ENCODE results near the gene SLCO2A1.

The SLCO2A1 gene

DNA sequence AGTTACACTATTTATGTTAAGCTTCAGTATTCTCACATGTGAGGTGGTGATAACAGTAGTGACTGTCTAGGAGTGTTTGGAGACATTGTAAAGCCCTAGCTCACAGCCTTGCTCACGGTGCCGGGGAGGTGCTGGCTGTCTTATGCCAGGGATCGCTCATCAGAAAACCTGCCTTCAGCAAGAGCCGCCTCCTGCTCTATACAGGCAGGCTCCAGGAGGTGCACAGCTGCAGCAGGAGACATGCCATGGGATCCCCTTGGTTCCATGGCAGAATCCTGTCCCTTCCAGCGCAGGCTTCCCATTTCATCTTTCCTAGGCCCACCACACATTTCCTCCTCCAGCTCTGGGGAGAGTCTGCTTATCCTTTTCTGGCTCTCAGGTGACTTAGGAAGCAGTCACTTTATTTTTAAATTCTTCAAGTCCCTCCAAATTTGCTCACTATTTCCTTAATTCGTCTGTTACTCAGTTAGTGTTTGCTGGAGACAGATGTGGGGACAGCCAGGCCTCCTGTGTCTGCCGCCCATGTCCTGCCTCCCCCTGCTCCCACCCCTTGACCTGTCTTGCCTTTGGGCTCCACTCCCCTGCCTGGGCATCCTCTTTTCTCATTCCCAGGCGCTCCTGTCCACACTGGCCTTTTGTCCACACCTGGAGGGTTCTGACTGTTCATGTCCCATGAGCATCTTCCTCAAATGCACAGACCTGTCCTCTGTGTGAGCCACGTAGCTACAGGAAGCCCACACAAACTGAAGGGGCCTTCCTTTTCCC, 31.7 kb downstream of the SLCO2A1 start:
- DNase-seq: no peak

DNA sequence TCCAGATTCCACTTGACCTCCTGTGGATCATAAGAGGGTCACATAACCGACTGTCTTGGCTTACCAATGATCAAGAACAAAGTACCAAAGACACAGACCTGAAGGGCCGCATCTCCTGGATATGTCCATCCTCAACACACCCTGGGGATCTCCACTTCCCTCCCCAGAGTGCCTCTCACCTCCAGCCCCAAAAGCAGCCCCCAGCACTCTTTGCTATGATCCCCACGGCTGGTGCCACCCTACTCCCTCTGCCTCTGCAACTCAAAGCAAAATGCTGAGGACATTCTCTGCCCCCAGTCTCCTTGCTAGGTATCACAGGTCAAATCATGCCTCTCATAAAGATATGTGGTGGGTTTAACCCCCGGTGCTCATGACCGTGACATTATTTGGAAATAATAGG, 32.7 kb downstream of the SLCO2A1 start:
- DNase-seq: no peak

DNA sequence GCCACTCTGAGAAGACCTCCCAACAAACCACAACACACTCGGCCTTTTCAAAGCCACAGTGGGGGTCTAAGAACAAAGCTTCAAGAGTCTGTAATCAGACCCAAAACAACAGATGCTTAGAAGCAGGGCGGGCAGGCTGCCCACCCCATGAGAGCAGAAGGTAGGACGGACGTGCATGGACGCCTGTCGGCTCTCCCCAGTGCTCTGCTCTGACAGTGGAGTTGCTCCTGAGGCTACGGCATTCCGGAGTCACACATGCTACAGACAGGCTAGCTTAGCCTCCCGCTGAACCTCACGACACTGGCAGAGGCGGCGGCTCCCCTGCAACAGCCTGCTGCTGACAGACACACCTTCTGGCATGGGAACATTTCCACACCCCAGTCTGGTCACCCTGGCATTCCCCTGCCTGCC, 33.5 kb downstream of the SLCO2A1 start:
- no peak for DNase-seq

DNA sequence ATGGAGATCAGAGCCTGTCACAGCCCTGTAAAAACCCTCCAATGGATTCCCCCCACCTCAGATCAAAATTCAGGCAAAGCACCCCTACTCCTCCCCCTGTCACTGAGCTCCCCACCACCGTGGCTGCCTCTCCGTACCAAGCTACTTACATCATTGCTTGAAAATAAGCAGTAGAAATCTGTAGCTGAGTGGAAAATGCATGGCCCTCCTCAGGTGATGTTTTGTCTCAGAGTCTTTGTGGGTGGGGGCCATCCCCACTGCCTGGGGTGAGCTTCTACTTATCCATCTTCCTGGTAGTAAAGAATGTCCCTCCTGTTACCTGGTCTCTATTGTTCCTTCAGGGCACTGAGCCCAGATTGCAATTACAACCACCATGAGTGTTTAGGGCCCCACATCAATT, 34.5 kb downstream of the SLCO2A1 start:
- no peak for DNase-seq

DNA sequence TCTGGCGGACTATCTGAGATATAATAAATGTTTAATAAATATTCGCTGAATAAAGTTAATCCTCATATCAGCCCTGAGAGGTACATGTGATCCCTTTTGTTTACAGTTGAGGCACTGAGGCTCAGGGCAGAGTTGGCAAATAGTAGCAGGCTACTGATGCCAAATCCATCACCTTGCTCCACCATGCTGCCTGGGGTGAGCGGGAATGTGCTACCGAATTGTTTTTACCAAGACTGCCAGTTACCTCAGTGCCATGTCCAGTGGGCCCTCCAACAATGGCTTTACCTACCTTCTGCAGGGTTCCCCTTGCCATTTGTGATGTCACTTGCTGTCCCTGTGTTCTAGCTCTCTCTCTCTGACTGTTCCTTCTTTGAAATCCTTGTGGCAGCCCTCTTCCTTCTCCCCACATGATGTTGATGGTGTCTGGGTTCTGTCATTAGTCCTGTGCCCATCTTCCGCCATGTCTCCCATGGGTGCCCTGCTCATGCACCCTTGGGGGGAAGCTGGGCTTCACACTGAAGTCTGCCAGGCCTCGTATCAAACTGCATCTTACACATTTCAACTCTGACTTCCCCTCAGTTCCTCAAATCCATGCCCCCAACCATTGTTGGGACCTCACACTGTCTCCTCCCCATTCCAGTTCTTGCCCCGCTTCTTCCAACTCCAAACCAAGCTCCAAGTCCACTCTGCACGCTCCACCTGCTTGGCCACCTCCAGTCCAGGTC, 35.4 kb downstream of the SLCO2A1 start:
- DNase-seq: no peak

DNA sequence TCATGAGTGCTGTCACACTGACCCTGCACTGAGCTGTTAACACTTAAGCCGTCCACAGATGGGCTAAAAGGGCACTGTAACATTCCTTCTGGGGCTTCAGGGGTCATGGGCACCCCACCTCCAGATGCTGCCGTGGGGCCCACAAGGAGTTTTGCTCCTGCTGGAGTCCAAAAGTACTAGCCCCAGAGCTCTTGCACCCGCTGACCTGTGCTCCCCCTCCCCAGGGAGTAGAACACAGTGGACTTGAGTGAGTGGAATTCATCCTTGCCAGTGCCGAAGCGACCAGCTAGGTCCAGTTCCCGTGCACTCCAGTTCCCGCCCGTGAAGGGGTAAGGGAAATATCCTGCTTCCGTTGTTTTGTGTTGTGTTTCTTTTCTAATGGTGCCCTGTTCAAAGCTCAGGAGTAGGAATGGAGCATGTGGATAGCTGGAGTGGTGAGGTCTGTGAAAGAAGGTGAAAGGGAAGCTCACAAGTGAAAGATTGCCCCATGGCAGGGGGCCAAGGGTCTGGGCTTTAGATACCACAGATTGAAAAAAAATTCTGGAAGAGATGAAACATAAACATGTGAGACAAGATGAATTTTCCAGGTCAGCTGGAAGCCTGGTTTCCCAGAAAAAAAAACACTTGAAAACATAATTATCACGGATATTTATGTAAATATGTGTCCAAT, 36.6 kb downstream of the SLCO2A1 start:
- DNase-seq: no peak

DNA sequence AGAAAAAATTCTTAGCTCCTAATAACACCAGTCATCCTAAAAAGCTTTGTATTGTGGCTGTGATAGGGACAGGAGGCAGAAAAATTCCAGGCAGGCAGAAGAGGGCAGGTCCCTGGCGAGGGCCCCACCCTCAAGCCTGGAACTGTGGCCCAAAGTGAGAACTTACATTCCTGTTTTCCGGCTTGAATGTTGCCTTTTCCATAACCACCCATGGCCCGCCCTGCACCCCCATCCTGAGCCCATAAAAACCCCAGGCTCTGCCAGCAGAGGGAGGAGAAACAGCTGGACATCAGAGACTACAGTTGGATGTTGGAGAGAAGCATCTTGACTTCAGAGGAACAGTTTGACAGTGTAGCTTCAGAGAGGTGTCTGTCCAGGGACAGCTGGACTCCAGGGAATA, 37.3 kb downstream of the SLCO2A1 start:
- no peak for DNase-seq

DNA sequence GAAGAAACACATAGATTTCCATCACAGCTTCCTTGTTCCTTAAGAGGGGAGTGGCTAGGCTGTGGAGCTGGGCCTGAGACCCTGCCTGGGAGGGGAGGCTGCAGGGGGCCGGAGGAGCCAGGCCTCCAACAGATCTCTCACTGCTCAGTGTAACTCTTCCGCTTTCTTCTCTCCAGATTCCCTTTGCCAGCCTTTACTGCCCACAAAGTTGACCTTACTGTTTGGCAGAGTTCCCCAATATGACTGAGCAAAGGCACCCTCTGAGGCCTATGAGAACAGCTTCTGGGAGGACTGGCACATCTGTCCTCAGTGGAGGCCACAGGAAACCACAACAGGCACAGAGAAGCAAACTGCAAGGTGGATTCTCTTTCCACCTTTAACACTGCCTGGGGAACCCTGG, 38.1 kb downstream of the SLCO2A1 start:
- DNase-seq: no peak

DNA sequence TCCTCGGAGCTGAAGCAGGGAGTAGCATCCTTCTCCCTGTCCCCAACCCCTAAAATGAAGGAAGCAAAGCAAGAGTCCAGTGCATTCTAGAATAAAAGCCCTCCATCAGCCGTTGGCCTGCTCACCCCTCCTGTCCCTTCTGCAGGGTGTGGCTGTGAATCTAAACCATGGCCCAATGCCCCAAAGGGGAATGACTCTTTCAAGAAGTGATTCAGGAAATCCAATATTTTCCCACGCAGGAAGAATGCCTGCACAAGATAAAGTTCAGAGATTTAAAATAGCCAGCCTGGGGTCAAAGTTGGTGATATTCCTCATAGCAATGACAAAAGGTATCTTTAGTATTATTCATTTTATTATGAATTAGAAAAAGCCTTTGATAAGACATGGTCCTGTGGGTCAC, 38.5 kb downstream of the SLCO2A1 start:
- DNase-seq: no peak

DNA sequence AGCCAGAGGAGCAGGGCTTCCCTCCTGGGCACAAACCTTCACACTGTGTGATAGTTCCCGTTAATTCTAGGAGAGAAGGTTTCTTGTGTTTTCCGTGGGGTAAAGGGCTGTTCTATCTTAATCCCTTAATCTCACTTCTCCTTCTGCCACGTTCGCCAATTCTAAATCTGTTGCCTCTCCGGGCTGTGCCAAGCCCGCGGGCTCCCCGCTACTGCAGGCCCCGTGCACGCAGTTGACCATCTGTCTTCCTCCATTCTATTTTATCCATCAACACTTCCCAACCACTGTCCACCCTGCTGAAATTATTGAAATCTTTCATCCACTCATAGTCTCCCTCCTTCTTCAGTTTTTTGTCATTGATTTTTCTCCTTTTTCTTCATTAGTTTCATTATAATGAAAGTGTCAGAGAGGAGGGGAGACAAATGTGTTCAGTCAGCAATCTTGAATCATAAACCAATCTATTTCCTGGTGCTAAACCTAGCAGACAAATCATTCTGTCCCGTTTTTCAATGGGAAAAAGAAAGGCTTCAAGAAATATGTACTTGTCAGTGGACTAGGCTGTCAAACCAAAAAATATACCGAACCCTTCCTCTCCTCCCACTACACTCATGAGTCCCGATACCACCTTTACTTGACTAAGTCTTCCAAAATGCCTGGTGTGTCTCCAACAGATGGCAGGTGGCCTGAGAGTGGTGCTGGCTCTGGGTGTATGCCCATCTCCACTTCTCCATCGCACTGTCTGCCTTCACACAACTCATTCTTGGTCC, 39.6 kb downstream of the SLCO2A1 start:
- no peak for DNase-seq

DNA sequence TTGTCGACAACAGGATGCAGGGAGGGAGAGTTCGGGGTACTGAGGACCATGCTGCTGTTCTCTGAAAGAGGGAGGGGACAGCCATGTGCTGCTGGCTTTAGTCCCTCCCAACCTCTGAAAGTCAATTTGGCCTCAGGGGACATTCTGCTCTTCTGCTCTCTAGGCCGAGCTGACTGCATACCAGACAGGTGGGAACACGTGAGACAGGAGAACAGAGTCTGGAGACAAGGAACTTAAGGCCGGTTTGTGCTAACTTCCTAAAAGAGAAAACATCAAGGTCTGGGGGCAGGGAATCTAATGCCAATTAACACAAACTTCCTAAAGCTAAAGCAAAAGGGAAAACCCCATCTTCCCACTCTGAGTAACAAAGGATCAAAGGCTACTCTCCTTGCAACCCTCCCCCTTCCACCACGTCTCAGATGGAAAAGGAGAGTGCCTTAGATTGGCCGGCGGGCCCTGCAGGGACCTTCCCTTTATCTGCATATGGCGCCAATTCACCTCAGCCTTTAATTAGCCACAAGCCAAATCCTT, 41.0 kb downstream of the SLCO2A1 start:
- no peak for DNase-seq

DNA sequence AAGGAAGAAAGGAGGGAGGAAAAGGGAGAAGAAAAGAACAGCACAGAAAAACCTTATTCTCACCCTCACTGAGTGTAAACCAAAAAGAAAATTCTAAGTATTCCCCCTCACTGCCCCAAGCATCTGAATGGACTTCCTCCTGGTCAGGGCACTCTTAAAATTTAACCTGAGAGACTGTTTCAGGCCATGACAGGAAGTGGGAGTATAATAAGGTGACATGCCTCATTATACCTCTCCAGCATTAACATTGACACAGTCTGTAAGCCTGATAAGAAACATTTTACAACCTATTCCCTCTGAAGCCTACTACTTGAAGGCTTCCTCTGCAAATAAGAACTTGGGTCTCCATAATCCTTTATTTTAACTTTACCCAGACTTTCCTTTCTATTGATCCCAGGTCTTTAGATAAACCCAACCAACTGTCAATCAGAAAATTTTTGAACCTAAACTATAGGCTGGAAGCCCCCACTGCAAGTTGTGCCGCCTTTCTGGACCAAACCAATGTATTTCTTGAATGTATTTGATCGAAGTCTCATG, 41.7 kb downstream of the SLCO2A1 start:
- DNase-seq: no peak

DNA sequence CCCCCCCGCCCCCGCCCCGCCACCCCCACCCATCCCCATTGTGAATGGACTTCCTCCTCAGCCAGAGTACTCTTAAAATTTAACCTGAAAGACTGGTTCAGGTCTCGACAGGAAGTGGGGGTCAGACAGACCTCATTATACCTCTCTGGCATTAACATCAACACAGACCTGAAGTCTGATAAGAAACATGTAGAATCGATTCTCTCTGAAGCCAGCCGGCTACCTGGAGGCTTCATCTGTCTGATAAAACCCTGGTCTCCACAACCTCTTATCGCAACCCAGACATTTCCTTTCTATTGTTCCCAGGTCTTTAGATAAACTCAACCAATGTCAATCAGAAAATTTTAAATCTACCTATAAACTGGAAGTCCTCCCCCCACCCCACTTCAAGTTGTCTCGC, 42.6 kb downstream of the SLCO2A1 start:
- no peak for DNase-seq

DNA sequence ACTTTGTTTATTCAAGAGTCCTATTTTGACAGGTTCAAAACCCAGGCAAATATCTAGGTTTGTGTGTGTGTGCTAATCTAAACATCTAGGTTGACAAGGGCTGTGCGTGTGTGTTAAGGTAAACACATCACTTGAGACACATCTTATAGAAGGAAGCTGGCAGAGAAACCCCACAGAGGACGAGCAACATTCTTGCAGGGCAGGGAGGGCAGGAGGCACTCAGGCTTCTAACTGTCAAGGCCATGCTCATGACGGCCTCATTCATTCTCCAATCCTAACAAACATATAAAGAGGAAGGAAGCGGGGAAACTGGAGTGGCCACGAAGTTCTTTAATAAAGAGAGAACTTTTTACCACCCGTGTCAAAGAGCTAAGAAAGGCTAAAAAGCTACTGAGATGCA, 43.4 kb downstream of the SLCO2A1 start:
- DNase-seq: no peak

DNA sequence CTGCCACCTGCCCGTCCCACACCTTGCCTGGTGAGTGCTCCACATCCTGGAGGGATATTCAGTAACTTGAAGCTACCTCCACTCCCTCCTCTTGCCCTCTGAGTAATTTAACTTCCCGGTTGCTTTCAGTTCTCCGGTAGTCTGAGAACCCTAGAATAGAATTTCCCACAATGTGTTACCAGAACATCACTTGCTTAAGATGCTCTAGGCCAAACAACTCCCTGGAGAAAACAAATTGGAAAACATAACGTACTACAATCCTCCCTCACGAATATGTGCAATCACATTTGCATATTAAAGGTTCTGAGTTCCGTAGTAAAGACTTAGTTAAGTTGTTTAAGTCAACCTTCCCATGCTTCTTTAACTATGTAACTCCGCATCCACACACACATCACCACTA, 44.8 kb downstream of the SLCO2A1 start:
- no peak for DNase-seq

DNA sequence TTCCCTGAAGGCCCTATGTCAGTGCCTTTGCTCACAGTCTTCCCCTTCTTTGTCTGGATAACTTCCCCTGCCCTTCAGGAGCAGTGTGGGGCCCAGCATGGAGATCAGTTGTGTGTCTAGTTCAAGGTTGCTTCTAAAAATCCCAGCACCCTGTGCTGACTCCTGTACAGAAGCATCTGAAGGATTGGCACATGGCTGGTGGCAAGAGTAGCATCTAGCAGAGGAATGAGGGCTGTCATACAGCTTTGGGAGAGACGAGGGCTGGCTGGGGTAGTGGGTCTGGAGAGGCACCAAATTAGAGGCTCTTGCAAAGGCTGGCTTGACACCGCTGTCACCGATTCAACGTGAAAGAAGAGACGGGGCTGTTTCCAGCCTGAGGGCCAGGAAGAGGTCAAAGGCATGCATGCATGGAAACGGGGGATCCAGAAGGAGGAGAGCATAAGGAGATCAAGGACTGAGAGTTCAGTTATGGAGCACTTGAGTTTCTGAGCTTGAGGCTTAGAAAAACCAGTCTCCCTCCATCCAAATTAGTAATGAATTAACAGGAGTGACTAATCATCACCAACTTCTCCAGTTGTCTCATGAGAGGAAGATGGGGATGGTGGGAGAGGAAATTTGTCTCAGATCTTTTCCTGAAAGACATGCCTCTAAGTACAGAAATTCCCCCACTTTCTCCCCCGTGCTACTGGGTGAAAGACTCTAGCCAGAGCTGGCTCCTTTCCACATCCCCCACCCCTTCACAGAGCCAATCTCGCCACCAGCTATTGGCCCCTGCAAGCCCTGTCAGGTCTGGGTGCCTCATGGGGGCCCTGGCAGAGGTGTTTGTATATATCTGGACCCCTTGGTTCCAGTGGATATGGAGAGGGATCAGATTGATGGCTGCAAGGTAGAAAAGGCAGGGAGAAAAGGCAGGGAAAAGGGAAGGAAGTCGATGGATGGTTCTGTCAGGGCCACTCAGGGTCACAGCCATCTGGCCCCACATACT, 45.9 kb downstream of the SLCO2A1 start:
- DNase-seq: no peak

DNA sequence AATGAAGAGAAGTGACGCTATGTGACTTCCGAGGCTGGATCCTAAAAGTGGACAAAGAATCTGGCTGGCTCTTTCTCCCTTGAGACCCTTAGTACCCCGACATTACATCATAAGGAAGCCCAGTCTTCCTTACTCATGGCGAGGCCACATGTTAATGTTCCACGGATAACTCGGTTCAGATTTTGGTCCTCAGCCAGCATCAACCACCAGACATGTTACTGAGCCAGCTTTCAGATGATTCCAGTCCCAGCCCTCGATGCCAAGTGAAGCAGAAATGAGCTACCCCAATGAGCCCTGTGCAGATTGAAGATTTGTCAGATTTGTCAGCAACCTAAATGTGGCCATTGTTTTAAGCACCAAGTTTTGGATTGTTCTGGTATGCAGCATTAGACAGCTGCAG, 46.6 kb downstream of the SLCO2A1 start:
- DNase-seq: no peak

DNA sequence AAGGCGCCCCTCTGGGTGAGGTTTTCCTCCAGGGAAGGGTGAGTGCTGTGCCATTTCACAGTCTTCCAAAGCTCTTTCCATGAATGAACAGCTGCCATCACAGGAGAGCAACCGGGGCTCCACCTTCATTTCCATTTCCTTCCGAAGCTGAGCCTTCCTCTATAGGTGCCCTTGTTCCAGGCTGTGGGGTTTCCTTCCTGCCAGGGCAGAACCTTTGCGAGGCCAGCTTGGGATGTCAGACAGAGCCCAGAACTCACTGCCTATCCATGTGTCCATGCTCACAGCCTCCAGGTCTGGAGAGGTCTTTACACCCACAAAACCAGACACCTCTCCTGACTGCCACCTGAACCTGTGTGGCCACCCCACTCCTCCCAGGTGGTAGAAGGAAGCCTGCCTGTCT, 49.2 kb downstream of the SLCO2A1 start:
- no peak for DNase-seq

DNA sequence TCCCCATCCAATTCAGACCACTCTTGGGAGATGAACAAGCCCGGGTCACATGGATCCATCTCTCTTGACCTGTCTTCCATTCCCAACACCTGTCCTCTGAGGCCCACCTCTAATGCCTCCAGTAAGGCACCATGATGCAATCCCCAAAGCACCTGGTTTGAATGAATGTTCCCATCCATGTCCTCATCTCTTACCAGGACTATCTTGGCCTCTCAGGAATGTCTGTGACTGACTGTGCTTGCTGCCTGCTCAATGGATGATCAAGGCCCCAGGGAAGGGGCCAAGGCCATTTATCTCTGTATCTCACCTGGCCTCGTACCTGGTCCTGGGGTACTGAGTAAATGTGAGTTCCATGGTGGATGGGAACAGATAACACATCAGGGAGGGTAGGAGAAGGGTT, 49.7 kb downstream of the SLCO2A1 start:
- DNase-seq: no peak

DNA sequence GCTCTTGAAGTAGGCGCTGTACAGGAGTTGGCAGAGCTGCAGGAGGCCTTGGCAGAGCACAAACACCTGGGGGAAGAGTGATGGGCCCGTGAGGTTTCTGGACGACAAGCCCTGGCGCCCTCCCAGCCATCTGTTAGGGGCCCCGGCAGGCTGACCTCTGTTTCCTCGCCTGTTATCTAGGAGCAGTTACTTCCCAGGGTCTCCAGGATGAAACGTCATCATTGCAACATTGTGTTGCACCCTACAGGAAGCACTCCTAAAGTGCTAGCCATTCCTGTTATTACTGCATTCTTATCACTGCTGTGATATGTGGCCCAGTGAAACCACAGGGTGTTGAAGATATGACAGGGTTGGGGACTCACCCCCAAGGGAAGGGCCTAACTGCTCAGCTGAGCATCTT, 50.2 kb downstream of the SLCO2A1 start:
- DNase-seq: no peak

DNA sequence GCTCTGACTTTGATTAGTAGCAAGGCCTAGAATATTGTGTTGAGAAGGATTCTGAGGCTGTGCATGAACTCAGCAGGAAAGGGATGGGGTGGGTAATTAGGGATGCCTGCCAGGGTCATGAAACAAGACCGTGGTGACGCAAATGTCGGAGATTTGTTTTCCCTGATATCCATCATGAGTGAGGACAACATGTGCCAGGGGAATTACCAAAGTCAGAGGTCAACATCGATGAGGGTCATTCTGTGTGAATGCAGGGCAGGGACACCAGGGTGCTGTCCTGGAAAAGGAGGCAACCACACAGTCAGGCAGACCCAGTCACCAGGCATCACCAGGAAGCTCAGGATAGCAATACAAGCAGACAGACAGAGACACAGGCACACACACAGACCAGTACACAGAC, 52.2 kb downstream of the SLCO2A1 start:
- no peak for DNase-seq

Data from activated effector memory CD4-positive, alpha-beta T cell treated with Interleukin-2 at 50 U/mL for 16 hours (primary cell).